Activated naive CD8-positive, alpha-beta T cell (primary cell): ENCODE data around the gene FKRP.
"Not testable (repeated sequence)": the region's sequence is repeated elsewhere in the genome, so short reads cannot be mapped to it uniquely, and the experiment has no call there.

ENCODE experiments used
- H3K27ac Mint-ChIP-seq: one replicate; pipeline ENCODE4 v1.8.0; 2021; ENCODE audit warnings: mixed read lengths
- H3K27me3 Mint-ChIP-seq: one replicate; pipeline ENCODE4 v1.8.0; 2021; ENCODE audit warnings: mixed read lengths
- H3K36me3 Mint-ChIP-seq: one replicate; pipeline ENCODE4 v1.8.0; 2021; ENCODE audit warnings: mixed read lengths
- H3K4me1 Mint-ChIP-seq: one replicate; pipeline ENCODE4 v1.8.0; 2021; ENCODE audit warnings: low read depth, mixed read lengths
- H3K4me3 Mint-ChIP-seq: one replicate; pipeline ENCODE4 v1.8.0; 2021; ENCODE audit warnings: mild to moderate bottlenecking, mixed read lengths
- H3K9me3 Mint-ChIP-seq: one replicate; pipeline ENCODE4 v1.8.0; 2021; ENCODE audit warnings: low read depth, mixed read lengths

The FKRP gene

GRCh38 chr19:46745521-46746280 lies at the start of gene FKRP:
FKRP (plus strand) TSS chr19:46746057; CDS start chr19:46755451, 9,394 bp downstream.
- peaks cover 46% of the 10 kb centered on the region for H3K4me1 Mint-ChIP-seq
- no peaks in the 10 kb centered on the region for H3K9me3 Mint-ChIP-seq
- H3K4me3 Mint-ChIP-seq: peak within 1 kb of the TSS; percentile 94
- H3K27ac Mint-ChIP-seq: peak within 1 kb of the TSS; percentile 90
- peaks cover 2% of the 10 kb centered on the region for H3K36me3 Mint-ChIP-seq
- no peaks in the 10 kb centered on the region for H3K27me3 Mint-ChIP-seq

DNA sequence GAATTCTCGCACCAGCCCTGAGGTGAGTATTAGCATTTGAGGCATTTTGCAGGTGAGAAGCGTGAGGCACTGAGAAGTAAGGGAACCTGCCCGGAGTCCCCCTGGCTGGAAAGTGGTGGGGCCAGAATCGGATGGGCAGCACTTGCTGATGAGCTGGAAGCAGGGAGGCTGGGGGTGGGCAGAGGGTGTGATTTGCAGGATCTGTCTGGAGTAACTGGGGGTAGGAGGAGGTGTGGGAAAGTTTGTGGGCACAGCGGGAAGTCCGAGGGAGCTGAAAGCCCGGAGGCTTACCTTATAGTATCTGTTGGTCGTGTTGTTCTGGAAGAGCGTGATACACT lies 49.0 kb upstream of the FKRP start:
- Mint-ChIP-seq H3K4me1 (peaks cover 2% of the 10 kb centered on the region), H3K27ac (no peak overlapping the region), H3K9me3 (no peaks in the 10 kb centered on the region), H3K27me3 (no peaks in the 10 kb centered on the region), H3K4me3 (no peak overlapping the region), H3K36me3 (peaks cover 3% of the 10 kb centered on the region)

GRCh38 chr19:46697204-46697960 lies 48.5 kb upstream of the FKRP start:
- Mint-ChIP-seq H3K36me3 (peaks cover 3% of the 10 kb centered on the region), H3K4me1 (peaks cover 2% of the 10 kb centered on the region), H3K27ac (no peak overlapping the region), H3K4me3 (no peak overlapping the region), H3K27me3 (no peaks in the 10 kb centered on the region), H3K9me3 (no peaks in the 10 kb centered on the region)

DNA sequence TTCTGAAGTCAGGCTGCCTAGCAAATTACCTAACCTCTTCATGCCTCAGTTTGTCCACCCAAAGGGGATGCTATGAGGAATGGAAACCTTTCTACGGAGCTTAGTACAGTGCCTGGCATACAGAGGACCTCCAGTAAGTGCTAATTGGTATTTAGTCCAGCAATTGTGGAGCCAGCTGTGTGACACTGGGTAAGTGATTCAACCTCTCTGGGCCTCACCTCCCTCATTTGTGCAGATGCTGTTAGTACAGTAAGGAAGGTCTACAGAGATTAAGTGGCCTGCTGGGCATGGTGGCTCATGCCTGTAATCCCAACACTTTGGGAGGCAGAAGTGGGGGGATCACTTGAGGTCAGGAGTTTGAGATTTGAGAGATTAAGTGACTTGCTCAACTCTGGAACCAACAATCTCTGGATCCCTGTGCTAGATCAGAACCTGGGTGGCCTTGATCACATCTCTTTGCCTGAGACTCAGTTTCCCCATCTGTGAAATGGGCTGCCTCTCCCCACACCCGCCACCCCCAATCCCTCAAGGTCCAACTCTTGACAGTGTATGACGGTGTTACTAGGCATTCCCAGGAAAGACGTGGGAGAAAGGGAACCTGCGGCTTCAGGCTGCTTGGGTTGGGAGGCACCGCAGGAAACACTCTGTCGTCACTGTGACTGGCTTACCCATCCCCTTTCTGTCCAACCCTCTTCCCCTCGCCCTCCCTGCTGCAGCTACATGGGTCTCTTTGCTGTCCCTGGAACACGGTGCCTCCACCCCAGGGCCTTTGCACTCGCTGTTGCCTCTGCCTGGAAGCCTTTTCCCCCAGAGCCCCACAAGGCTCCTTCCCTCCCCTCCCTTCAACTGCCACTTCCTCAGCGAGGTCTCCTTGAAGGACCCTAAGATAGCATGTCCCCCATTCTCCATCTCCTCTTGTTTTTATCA lies 47.2 kb upstream of the FKRP start:
- Mint-ChIP-seq H3K9me3 (no peaks in the 10 kb centered on the region), H3K27ac (no peak overlapping the region), H3K36me3 (no peaks in the 10 kb centered on the region), H3K4me3 (no peak overlapping the region), H3K4me1 (peaks cover 2% of the 10 kb centered on the region), H3K27me3 (no peaks in the 10 kb centered on the region)

DNA sequence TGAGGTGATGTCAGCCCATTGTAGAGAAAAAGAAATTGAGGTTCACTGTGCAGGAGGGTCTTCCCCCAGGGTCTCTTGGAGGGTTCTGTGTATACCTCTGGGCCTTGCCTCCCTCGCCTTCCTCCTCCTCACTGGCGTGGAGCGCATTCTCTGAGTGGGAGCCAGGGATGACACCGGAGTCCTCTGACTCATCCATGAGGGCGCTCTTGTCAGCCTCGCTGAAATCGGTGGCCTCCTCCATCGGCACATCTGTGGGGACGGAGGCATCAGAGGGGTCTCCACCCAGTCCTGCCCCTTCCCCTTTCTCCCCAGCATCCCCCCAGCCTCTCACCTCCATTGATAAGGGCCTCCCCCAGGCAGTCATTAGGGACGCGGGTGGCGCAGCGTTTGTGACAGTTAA lies 45.2 kb upstream of the FKRP start:
- Mint-ChIP-seq H3K4me1 (peaks cover 9% of the 10 kb centered on the region), H3K9me3 (no peaks in the 10 kb centered on the region), H3K36me3 (no peaks in the 10 kb centered on the region), H3K4me3 (no peak overlapping the region), H3K27me3 (no peaks in the 10 kb centered on the region), H3K27ac (no peak overlapping the region)

DNA sequence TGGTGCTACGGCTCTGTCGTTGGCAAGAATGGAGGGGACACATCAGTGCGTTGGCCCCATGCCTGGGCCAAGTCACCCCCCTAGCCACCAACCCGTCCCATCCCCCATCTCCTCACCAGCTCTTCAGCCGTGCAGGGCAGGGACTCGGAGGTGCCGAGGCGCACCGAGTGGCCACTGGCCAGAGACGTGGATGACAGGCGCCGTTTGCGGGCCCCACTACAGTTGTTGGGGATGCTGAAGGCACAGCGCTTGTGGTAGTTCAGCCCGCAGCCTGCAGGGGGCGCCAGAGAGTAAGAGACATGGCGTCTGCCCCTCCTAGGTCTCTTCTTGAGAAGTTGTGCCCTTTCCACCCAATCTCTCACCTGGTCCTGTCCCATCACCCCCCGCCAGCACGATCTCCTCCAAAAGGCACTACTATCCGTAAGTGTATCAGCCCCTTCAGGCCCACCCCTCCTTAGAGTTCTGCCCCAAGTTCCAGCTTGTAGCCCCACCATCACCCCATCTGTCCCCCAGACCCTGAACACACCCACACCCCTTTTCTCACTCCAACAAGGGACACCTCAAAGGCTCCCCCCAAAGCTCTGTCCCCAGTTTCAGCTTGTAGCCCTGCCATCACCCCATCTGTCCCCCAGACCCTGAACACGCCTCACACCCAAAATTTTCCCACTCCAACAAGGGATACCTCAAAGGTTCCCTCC lies 41.3 kb upstream of the FKRP start:
- Mint-ChIP-seq H3K36me3 (no peaks in the 10 kb centered on the region), H3K9me3 (no peaks in the 10 kb centered on the region), H3K27me3 (no peaks in the 10 kb centered on the region), H3K27ac (peak overlapping the region; percentile 66), H3K4me3 (no peak overlapping the region), H3K4me1 (peaks cover 7% of the 10 kb centered on the region)

DNA sequence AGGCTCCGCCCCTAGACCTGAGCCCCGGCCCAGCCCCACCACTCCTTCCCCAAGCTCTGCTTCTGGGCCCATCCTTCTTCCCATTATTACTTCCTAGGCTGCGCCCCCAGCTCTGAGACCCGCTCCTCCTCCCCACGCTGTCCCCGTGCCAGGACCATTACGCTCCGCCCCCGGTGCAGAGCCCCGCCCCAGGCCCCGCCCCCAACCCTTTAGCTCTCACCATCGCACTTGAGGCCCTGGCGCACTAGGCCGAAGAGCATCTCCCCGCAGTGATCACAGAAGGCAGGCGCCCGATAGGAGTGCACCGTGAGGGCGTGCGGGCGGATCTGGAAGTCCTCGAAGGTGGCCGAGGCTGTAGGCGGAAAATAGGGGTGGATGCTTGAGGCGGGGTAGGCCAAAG lies 35.2 kb upstream of the FKRP start:
- no peak overlapping the region for H3K4me3 Mint-ChIP-seq
- no peaks in the 10 kb centered on the region for H3K27me3 Mint-ChIP-seq
- H3K4me1 Mint-ChIP-seq: peaks cover 21% of the 10 kb centered on the region
- no peaks in the 10 kb centered on the region for H3K9me3 Mint-ChIP-seq
- H3K36me3 Mint-ChIP-seq: no peaks in the 10 kb centered on the region
- no peak overlapping the region for H3K27ac Mint-ChIP-seq

- not testable (repeated sequence) for H3K9me3 Mint-ChIP-seq, H3K36me3 Mint-ChIP-seq, H3K27me3 Mint-ChIP-seq
- H3K27ac Mint-ChIP-seq: peak overlapping the region; percentile 54
- peak overlapping the region; percentile 92 for H3K4me3 Mint-ChIP-seq
- peaks cover 24% of the 10 kb centered on the region for H3K4me1 Mint-ChIP-seq
These were observed 33.0 kb upstream of the FKRP start for GRCh38 chr19:46712768-46713338.

DNA sequence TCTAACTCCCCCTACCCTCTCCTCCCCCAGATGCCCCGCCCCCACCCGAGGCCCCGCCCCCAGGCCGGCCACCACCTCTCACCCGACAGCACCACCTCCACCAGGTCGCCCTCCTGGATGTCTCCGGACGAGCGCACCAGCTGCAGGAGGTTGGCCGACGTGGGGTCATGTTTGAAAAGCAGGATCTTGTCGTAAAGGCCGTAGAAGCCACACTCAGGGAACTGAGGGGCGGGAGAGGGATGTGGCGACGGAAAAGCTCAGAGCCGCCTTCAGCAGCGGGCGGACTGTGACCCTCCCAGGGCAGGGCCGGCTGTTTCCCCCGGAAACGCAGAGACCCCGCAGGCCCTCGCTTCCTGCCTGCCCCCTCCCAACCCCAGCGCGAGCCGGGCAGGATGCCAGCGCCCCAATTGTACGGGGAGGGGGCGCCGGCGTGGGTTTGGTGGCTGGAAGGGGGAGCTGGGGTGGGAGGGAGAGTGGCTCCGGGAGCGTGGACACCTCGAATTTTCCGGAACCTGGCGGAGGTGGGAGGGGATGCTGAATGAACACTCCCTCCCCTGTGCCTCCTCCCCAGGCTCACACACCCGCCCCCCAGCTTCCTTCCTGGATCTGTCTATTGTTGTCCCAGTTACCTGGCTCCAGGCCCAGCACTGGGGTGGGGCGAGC lies 31.9 kb upstream of the FKRP start:
- Mint-ChIP-seq H3K9me3 (no peaks in the 10 kb centered on the region), H3K27ac (peak overlapping the region; percentile 82), H3K4me3 (peak overlapping the region; percentile 92), H3K27me3 (no peaks in the 10 kb centered on the region), H3K36me3 (no peaks in the 10 kb centered on the region), H3K4me1 (peaks cover 34% of the 10 kb centered on the region)

DNA sequence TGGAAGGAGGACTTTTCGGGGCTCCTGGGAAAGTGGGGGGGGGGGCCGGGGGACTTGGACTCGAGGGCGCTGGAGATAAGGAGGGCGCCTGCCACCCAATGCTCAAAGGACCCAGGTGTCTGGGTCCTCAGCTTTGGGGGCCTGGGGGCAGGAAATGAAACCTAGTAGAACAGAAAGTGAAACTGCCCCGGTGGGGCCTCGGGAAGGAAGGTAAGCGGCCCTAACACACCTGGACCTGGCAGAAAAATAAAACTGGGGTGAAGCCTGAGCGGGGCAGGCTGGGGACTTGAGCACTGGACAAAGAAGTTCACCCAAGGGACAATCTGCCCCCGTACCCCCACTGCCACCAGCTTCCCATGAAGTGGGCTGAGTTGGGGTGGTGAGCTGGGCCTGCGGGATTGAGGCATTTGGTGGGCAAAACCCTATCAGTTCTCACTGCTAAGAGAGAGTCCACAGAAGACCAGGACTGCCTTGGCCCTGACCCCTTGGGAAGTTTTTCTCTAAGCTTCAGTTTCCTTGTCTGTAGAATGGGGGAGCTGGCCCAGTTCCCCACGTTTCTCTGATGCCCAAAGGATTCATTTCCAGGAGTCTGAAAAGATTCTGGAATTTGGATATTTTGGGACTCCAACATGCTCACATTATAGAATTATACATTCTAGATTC lies 31.3 kb upstream of the FKRP start:
- Mint-ChIP-seq H3K4me3 (peak overlapping the region; percentile 92), H3K9me3 (no peaks in the 10 kb centered on the region), H3K27ac (peak overlapping the region; percentile 91), H3K27me3 (no peaks in the 10 kb centered on the region), H3K36me3 (peaks cover 2% of the 10 kb centered on the region), H3K4me1 (peaks cover 41% of the 10 kb centered on the region)

DNA sequence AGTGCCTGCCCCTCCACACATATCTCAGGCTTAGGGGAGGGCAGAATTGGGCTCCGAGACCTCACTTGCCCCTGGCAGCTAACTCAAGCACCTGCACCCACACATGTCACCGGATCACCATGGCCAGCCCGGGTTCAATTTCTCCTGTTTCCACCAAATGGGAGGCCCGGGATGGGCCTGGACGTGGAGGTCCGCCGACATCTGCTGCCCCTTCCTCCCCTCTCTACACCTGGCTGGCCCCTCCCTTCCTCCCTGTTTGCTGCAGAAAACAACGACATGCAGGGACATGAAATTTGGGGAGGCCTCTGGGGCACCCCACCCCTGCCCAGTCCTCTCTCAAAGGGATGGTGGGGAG lies 30.3 kb upstream of the FKRP start:
- peaks cover 41% of the 10 kb centered on the region for H3K4me1 Mint-ChIP-seq
- peak overlapping the region; percentile 91 for H3K27ac Mint-ChIP-seq
- H3K4me3 Mint-ChIP-seq: peak overlapping the region; percentile 92
- no peaks in the 10 kb centered on the region for H3K9me3 Mint-ChIP-seq
- H3K27me3 Mint-ChIP-seq: no peaks in the 10 kb centered on the region
- H3K36me3 Mint-ChIP-seq: peaks cover 2% of the 10 kb centered on the region

- Mint-ChIP-seq H3K9me3 (no peaks in the 10 kb centered on the region), H3K27ac (peak overlapping the region; percentile 91), H3K4me3 (peak overlapping the region; percentile 92), H3K27me3 (no peaks in the 10 kb centered on the region), H3K4me1 (peaks cover 41% of the 10 kb centered on the region), H3K36me3 (peaks cover 2% of the 10 kb centered on the region)
These were observed 29.7 kb upstream of the FKRP start for GRCh38 chr19:46715975-46716671.

DNA sequence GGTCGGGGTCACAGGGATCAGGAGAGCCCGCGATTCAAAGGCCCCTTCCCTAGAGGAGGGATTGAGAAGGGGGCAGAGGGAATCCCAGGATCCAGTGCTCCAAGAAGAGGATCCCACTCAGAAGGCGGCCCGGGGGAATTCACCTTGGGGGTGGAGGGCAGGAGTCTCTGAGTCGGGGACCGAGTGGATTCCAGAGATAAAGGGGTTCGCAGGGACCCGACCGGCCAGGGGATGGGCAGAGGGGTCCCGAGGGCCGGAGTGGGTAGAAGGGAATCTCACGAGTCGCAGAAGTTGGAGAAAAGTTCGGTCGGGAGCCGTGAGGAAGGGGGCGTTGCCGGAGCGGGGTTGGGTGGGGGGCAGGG lies 29.2 kb upstream of the FKRP start:
- Mint-ChIP-seq H3K36me3 (peaks cover 2% of the 10 kb centered on the region), H3K27me3 (no peaks in the 10 kb centered on the region), H3K9me3 (no peaks in the 10 kb centered on the region), H3K27ac (peak overlapping the region; percentile 91), H3K4me1 (peaks cover 40% of the 10 kb centered on the region), H3K4me3 (peak overlapping the region; percentile 92)
